Brain microvascular endothelial cell (primary cell): ENCODE results near the gene APBB1.

Experiments used
- DNase-seq: peaks from one replicate; pipeline ENCODE4 v3.0.0-alpha.2; 2020
- H3K27ac ChIP-seq: fragments of 250-450 bp; sonication (Bioruptor Pico); 2 replicates; pipeline ENCODE4 v1.5.1; 2020; ENCODE audit warnings: mild to moderate bottlenecking, moderate library complexity
- H3K27me3 ChIP-seq: fragments of 250-450 bp; sonication (Bioruptor Pico); replicated peaks from 2 replicates; pipeline ENCODE4 v1.5.1; 2020; ENCODE audit warnings: mild to moderate bottlenecking
- H3K36me3 ChIP-seq: fragments of 250-450 bp; sonication (Bioruptor Pico); replicated peaks from 2 replicates; pipeline ENCODE4 v1.5.1; 2020; ENCODE audit warnings: mild to moderate bottlenecking
- H3K4me3 ChIP-seq: 2 replicates; pipeline ENCODE4 v1.5.1; 2011; ENCODE audit warnings: low read depth, mild to moderate bottlenecking, control low read depth, low read length, moderate library complexity
- in situ Hi-C: cut with HindIII; loops from 2 replicates; pipeline ENCODE4 v1.10.0; 2017; ENCODE audit warnings: low sequenced_read_pairs, low pct_ligation_motif_present
- TF ChIP-seq, protein P1 (sequence below): IDR thresholded peaks from 2 replicates; pipeline ENCODE4 v1.5.1; 2011; ENCODE audit warnings: low read depth, mild to moderate bottlenecking, moderate library complexity, low read length, control low read depth, inconsistent platforms; ENCODE audit errors: missing control alignments

APBB1 gene

DNA sequence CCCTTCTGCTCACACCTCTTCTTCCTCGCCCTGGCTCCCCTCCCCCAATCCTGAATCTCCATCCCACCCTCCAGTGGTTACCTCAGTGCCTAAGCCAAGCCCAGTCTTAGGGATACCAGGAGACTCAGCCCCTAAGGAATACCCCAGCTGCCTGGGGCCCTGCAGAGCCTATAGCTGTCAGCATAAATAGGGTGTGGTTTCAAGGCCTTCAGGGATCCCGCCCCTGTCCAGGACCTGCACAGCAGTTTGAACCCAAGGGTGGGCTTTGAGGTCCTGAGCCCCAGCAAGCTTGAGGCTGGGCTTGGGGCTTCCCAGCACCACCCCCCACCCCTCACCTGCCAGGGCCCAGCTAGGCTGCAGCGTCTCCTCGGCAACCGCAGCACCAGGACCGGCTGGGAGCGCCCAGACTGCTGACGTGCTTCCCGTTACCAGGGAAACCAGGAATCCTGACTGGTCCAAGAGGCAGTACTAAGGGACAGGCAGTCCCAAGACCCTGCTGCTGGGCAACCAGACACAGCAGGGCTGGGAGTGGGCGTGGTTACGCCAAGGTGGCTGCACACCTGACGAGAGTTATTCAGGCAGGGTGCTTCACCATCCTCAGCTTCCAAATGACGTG, 13.7 kb downstream of the APBB1 start:
- H3K27me3 ChIP-seq, result no peaks in the 10 kb centered on the region
- in situ Hi-C loops, result no loop called here
- peaks cover 3% of the 10 kb centered on the region for H3K36me3 ChIP-seq
- H3K27ac ChIP-seq, result no peak overlapping the region
- H3K4me3 ChIP-seq, result no peak overlapping the region
- DNase-seq, result no peak
- TF ChIP-seq, protein P1, sequence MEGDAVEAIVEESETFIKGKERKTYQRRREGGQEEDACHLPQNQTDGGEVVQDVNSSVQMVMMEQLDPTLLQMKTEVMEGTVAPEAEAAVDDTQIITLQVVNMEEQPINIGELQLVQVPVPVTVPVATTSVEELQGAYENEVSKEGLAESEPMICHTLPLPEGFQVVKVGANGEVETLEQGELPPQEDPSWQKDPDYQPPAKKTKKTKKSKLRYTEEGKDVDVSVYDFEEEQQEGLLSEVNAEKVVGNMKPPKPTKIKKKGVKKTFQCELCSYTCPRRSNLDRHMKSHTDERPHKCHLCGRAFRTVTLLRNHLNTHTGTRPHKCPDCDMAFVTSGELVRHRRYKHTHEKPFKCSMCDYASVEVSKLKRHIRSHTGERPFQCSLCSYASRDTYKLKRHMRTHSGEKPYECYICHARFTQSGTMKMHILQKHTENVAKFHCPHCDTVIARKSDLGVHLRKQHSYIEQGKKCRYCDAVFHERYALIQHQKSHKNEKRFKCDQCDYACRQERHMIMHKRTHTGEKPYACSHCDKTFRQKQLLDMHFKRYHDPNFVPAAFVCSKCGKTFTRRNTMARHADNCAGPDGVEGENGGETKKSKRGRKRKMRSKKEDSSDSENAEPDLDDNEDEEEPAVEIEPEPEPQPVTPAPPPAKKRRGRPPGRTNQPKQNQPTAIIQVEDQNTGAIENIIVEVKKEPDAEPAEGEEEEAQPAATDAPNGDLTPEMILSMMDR, result no peak

GRCh38 chr11:6404342-6405051, 14.4 kb downstream of the APBB1 start:
- DNase-seq, result peak; percentile 18
- Histone ChIP-seq H3K27me3 (no peaks in the 10 kb centered on the region), H3K36me3 (peaks cover 2% of the 10 kb centered on the region), H3K27ac (no peak overlapping the region), H3K4me3 (no peak overlapping the region)
- TF ChIP-seq, protein P1, result no peak
- in situ Hi-C loops, result no loop called here

GRCh38 chr11:6403539-6403938, 15.4 kb downstream of the APBB1 start:
- Histone ChIP-seq H3K27ac (no peak overlapping the region), H3K4me3 (no peak overlapping the region), H3K27me3 (no peaks in the 10 kb centered on the region), H3K36me3 (peaks cover 2% of the 10 kb centered on the region)
- DNase-seq, result no peak
- TF ChIP-seq, protein P1, result no peak
- in situ Hi-C loops, result no loop called here

GRCh38 chr11:6402561-6402981, 16.3 kb downstream of the APBB1 start:
- in situ Hi-C loops, result no loop called here
- peaks cover 2% of the 10 kb centered on the region for H3K36me3 ChIP-seq
- H3K27ac ChIP-seq, result no peak overlapping the region
- no peak overlapping the region for H3K4me3 ChIP-seq
- DNase-seq, result no peak
- no peaks in the 10 kb centered on the region for H3K27me3 ChIP-seq
- TF ChIP-seq, protein P1, result no peak

DNA sequence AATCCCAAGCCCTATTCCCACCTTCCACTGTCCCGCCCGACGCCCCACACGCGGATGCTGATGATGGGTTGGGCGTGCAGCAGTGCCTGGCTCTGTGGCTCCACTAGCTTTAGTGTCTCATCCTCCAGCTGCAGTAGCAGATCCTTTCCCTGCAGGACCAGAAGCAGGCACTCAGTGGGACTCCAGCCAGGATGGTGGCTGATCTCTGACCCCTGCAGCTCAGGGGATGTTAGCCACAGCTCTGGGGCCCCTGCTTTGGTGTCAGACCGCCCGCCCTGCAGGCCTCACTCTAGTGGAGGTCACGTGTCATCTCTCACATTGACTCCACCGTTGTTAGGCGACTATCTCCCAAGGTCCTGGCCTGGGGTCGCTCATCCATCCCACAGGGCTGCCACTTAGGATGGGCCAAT, 16.8 kb downstream of the APBB1 start:
- Histone ChIP-seq H3K4me3 (no peak overlapping the region), H3K36me3 (peaks cover 2% of the 10 kb centered on the region), H3K27me3 (no peaks in the 10 kb centered on the region), H3K27ac (no peak overlapping the region)
- in situ Hi-C loops, result no loop called here
- no peak for DNase-seq
- TF ChIP-seq, protein P1, result no peak
